Fibroblast of skin of abdomen (primary cell): ENCODE data around the gene ASCL3. TPM values are rescaled to one million over a fixed set of nuclear protein-coding genes. Genes with fewer than 3 reads are reported as not detected.
"Not testable (repeated sequence)": the region's sequence is repeated elsewhere in the genome, so short reads cannot be mapped to it uniquely, and the experiment has no call there.

Experiments
- DNase-seq: peaks from one replicate; pipeline ENCODE4 v3.0.0-alpha.2; 2013
- polyA plus RNA-seq, 2 experiments: library from polyadenylated mRNA; unstranded; fragments of 120-200 nt; gene quantifications; one replicate each; pipeline ENCODE4 v1.2.1, GENCODE V29; 2013; ENCODE audit not compliant: insufficient read length in 2 of 2

The ASCL3 gene, protein sequence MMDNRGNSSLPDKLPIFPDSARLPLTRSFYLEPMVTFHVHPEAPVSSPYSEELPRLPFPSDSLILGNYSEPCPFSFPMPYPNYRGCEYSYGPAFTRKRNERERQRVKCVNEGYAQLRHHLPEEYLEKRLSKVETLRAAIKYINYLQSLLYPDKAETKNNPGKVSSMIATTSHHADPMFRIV
- not detected for polyA plus RNA-seq (2013, experiment 1 of 2; ENCODE audit: insufficient read length)
- polyA plus RNA-seq (2013, experiment 2 of 2; ENCODE audit: insufficient read length): not detected

DNA sequence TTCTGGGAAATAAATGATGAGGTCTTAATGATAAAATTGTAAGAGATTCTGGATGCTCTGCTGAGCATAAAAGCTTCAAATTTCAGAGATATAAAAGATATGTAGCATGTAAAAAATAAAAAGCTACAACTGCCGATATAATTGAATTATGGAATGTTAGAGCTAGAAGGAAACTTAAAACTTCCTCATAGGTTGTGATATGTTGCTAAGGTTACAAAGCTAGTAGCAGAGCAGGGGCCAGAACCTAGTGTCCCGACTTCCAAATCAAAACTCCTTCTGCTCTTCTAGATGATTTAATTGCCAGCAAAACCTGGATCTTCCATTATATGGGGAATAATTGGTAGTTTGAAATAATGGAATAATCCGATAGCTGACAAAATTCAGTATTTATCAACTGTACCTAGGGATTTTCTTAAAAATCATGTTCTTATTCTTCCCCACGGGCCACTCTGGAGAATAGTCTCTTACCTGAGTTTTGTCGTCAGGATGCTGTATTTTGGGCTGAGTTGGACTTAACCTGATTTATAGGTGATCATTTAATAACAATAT is at the start of gene ASCL3:
ASCL3 (minus strand) TSS at position 499 of the 549 bp plus-strand sequence. CDS start 4,855 bp downstream, outside the sequence.
- DNase-seq: no peak

DNA sequence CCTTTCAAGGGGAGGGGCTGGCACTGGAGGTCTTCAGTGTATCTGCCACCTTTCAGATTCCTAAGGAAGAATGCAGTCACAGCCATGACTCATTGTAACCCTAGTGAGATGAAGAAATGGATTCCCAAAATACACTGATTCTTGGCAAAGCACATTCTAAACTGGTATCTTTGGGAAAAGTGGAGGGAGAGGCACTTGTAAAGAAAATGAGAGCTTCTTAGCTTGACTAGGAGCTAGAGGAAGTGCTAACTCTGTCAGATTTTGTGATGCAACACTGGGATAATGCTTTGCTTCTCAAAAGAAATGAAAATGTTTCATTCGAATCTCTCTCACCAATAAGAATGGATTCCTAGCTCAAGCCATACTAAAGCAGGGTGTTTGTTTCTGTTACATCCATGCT is 46.6 kb upstream of the ASCL3 start:
- DNase-seq: peak; percentile 49

DNA sequence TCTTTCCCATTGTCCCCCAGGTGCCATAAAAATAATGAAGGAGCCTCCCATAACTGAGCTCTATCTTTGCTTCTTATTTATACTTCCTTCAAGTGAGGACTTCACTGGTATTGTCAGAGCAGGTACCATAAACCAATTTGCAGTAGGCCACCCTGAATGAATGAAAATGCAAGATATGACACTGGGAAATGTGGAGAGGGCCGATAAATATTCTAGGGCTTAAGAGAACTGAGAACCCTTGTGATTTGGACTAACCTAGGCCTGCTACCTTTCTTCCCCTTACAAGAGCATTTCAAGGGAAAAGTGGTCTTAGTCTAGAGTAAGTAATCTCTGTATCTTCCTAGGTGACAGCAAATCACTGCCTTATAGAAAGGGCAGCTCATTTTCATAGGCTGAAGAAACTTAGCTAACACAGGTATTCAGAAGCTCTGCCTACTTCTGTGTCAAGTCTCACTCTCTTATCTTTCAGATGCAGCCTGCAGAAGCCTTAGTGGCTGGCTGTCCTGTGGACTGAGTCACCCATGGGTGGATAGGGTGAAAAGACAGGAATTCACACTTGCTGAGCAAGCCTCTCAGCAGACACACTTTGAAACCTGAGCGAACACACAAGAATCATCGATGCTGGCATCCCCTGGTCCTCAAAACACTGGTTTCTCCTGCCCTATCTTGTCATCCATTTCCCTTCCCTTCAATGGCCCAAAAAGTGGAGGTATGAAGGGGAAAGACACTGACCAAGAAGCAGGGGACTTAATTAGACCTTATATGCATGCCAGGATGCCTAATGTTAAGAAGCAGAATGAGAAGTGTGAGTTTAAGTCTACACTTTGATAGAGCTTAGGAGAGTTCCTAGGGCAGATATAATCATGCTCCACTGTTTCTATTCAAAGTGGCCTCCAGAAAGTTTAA is 45.8 kb upstream of the ASCL3 start:
- DNase-seq: peak; percentile 49

DNA sequence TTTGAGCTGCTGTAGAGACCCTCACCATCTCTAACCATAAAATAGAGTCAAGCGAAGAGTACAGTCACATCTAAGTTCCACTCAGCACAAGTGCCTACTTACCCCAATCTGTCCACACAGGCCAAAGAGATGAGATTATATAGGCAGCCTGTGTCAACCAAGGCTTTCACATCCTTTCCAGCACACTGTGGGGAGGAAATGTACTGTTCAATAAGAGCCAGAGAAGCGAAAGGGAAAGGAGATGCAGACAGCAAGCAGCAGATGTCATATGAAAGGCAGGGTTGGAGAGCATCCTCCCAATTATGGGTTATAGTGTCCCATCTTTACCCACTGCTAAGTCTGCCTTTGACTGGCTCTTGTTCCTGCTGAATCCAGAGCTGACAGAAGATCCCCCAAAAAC is 44.6 kb upstream of the ASCL3 start:
- DNase-seq: no peak

DNA sequence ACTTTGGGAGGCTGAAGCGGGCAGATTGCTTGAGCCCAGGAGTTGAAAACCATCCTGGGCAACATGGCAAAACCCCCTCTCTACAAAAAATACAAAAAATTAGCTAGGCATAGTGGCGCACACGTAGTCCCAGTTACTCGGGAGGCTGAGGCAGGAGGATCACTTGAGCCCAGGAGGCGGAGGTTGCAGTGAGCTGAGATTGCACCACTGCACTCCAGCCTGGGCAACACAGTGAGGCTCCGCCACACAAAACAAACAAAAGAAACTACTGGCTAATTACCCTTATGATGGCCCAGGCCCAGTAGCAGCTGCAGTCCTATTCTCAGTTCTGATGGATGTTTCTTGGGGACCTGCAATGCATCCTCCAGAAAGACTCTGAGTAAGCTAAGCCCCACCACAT is 44.0 kb upstream of the ASCL3 start:
- not testable (repeated sequence) for DNase-seq

DNA sequence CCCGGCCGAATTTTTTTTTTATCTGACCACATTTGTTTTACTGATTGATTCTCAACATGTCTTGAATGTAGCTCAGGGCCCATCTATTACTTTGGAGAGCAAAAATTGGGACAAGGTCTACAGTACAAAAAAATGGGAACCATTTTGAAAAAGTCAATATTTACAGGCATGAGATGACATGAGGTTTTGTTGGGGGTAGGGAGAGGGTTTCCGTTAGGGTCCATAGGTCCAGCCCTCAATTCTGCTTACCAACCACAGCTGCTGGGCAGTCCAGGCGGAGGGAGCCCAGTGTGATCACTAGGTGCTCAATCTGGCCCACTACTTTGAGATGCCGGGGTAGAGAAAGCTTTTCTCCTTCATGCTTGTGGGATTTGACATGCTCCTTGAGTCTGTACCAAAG is 42.6 kb upstream of the ASCL3 start:
- no peak for DNase-seq

DNA sequence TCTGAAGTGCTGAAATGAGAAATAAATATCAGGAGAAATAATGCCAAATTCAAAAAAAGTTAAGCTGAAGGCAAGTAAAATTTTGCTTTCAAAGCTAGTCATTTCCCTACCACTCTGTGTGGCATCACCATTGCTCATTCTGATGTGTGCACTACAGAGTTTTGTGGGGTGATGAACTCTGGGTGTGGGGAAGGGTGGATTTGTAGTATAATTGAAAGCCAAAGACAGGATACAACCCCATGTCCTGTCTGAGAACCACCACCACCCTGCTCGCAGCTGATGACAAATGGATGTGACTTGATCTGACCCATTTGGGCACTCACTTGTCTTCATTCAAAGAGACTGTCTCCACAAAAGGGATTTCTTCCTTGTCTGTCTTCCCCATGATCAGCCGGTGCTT is 40.7 kb upstream of the ASCL3 start:
- DNase-seq: no peak

DNA sequence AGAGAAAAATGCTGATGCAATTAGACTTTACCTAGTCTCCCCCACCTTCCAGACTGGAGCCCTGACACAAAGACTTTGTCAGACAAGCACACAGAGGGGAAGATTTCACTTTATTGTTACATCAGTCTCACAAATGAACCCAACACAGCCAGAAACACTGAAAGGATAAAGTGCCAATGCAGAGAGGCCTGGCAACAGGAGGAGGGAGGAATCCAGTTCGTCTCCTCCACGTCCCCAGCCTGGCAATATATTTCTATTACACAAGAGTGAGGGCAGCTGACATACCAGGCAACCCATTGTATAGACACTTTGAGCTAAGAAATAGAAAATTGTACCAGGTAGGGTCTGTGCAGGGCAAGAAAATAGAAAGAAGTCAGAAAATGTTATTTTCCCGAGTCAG is 37.7 kb upstream of the ASCL3 start:
- DNase-seq: no peak

DNA sequence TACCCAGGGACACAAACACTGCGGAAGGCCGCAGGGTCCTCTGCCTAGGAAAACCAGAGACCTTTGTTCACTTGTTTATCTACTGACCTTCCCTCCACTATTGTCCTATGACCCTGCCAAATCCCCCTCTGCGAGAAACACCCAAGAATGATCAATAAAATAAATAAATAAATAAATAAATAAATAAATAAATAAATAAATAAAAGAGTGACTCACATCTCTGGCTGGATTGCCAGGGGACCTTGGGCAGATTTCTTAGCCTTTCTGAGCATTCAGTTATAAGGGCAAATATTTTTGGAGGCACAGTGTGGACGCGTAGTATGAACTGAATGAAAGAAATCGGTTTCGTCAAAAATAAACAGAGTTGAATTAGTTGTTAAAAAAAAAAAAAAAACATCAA is 36.5 kb upstream of the ASCL3 start:
- DNase-seq: not testable (repeated sequence)

DNA sequence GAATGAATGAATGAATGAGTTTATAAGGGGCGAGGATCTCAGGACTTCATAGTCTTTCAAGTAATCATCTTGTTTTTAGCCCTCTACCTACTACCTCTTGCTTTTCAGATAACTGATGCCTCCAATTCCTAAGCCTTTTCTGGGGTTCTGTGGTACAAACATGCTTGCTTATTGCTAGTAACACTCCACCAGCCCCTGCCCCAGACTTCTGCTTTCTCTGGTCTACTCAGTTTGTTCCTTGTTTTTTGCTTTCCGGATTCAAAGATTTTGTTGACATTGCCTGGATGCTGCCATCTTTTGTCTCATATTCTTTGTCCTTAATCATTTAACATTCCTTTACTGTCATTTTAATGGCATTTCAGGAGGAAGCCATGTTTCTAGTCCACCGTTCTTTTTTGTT is 30.3 kb upstream of the ASCL3 start:
- DNase-seq: no peak

DNA sequence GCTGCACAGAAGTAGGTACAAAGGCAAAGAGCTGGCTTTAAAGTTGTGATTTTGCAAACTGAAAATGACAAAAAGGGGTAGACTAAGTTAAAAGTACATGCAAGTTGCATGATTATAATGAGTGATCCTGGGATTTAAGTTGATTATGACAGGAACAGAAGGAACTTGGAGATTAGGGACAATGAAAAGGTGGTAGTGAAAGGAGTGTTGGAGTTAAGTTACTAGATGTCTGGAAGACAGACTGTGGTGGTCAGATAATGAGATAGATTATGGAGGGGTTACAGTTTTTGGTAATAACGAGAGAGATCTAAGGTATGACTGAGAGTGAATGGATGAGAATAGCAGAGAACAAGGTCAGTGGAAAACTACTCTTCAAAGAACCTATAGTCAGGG is 29.1 kb upstream of the ASCL3 start:
- DNase-seq: no peak

DNA sequence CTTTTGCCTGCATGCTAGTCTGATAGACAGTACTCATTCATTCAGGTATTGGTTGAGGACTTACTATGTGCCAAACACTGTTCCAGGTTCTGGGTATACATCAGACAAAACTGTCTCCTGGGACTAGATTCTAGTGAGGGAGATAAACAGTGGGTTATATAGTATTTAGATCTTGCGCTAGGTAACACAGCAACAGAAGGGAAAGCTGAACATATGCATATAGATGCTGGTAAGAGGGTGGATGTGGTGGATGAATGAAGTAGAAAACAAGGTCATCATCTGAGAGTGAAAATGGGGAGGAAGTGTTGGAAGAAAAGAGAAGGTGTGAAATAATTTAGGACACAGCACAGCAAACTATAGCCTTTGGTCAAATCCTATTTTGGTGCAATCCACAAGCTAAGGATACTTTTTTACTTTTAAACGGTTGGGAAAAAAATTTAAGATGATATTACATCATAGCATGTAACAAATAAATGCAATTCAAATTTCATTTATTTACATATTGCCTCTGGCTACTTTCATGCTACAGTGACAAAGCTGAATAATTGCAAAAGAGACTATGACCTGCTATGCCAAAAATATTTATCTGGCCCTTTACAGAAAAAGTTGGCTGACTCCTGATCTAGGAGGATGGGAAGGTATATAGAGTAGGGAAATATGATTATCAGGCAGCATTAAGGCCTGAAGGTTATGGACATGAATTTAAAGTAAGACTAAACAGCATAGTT is 28.5 kb upstream of the ASCL3 start:
- DNase-seq: no peak

DNA sequence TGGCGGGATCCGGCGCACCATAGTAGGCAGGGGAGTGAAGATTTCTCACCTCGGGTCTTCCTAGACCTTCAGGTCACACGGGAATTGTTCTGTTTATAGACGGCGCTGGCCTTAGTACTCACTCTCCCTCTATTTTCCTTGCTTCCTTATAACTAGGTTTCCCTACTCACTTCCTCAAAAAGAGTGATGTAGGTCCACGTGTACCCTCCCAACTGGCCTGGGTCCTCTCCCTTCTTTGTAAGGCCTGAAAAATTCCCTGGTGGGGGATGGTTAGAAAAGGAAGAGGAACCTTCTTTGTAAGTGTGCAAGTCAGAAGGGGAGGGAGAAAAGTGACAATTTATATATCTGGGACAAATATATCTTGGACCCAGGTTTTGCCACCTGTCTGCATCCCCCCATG is 24.4 kb upstream of the ASCL3 start:
- no peak for DNase-seq

DNA sequence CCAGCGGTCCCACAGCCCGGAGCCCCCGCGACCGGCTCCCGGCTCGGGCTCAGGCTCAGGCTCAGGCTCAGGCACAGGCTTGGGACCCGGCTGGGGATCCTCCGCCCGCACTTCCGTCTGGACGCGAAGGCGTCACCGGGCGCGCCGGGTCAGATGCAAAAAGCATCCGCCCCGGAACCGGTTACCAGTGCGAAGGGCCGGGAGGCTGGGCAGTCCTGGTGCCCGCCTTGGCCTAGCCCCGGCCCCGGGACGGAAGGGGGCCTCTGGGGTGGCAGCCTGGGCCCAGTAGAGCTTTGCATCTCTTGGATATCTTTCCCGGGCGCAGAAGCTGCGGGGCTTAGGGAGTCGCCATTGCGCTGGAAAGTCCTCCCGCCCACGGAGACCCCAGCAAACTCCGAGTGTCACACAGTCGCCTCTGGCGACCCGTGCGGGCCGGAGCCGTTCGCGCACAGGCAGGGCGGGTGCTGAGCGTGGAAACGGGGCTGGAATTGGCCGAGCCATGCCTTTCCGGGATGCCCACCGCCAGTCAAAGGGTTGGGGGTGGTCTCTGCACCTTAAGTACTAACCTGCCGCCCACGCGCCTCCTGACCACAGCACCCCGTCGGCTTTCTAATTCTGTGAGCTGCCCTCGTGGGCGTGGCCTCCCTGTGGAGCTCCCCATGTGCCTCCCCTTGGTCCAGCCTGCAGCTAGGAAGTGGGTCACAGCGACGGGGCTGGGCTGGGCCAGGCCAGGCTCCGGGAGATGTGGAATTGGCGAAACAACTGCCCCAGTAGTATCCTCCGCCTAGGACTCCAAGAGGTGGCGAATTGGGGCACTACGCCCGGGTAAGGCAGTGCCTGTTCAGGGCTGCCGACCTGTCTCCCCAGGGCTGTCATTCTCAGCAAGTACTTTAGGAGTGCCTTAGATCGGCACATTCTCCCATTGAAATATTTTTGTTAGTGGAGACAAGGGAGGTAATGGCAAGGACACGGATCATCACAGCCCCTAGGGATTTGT is 21.8 kb upstream of the ASCL3 start, which contains the start of gene TMEM9B:
TMEM9B (minus strand) TSS at position 119 of the 997 bp plus-strand sequence. CDS start 129 bp downstream, outside the sequence.
- peak; percentile 79 for DNase-seq

DNA sequence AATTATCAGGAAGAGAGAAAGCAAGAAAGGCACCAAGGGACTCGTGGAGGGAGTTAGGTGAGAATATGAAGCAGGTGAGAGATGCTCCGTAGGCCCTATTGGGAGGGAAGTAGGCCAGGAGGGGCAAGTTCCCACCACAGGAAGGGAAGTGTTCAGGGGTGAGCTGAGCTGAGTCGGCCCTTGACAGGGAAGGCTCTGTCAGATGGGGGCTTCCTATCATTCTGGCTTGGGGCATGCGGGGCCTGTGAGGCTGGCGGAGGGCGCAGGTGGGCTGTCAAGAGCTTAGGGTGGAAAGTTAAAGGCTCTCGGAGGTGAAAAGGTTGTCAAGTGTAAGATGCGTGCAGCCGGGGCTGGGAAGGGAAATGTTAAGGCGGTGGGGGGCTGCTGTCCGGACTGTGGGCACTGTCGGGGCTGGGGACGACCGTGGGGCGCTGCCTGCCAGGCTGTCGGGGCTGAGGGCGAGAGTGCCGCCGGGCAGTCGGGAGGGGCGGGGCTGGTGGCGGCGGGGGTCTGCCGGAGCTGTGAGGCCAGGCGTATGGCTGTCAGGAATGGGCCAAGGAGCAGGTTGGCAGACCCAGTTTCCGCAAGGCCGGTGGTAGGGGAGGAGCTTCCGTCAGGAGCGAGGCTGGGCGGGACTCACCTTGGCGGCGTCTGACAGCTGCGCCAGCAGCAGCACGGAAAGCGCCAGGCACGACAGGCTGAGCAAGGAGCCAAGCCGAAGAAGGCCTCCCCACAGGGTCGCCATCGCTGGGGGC is 20.9 kb upstream of the ASCL3 start:
- no peak for DNase-seq

DNA sequence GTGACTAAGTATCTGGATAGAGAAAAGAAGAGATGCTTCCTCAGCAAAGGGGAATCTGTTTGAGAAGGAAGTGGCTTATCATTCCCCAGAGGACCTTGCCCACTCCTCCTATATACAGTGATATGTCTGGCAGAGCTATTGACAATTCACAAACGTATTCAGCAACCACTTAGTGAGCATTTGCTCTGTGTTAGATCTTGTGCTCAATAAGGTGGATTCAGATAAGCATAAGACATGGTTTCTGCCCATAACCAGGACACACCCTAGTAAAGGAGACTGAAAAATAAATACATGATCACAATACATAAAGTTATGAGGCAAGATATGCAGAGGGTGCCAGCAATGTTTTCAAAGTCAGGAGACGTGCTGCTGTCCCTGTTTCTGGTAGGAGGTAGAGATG is 20.0 kb upstream of the ASCL3 start:
- DNase-seq: no peak

DNA sequence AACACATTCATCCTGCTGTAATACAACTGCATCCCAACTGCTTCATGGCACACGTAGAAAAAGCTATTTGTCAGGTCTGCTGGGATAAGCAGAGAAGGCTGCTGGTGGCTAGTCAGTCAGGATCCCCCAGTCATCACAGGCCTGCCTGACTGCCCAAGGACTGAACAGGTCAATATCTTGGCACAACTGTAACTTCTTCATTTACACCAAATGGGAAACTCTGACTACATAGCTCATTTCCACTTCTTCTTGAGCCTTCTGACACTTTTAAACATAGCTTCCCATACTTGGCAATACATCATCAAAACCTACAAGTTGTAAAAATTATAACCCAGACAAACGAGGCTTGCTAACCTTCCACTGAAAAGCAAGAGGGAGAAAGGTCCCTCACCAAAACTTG is 18.6 kb upstream of the ASCL3 start:
- no peak for DNase-seq

DNA sequence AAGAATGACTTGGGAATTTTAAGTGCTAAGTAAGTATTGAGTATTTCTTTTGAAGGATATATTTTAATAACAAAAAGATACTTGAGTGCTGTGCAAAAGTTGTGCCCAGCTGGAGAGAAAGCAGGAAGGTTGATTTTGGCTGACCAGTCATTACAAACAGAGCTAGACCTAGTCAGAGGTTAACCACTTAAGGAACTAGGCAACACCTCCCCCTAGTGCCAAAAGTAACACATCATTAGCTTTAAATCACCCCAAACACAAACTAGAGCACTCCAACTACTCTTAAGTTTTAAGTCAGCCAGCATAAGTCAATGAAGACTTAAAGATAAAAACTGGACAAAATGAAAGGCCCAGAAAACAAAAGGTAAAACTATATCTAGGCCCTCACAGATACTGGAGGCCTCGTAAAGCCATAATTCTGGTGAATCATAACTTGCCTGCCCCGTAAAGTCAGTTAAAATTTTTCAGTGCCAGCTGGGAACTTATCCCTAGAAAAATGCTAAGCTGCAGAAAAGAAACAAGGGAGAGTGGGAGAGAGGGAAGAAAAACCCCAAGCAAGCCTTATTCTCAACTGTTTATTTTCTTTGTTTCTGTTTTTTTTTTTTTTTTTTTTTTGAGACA is 16.8 kb upstream of the ASCL3 start:
- peak; percentile 73 for DNase-seq

DNA sequence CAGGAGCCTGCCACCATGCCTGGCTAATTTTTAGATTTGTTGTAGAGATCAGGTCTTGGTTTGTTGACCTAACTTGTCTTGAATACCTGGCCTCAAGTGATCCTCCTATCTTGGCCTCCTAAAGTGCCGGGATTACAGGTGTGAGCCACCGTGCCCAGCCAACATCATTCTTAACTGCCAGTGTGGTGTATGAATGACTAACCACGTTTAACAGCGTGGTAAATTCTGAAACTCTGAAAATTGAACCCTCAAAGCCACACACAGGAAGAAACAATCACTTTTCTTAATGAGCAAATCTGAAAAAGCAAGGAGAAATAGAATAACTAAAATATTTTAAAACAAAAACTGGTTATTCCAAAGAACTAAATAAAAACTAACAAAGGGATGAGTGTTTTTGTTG is 14.0 kb upstream of the ASCL3 start:
- no peak for DNase-seq

DNA sequence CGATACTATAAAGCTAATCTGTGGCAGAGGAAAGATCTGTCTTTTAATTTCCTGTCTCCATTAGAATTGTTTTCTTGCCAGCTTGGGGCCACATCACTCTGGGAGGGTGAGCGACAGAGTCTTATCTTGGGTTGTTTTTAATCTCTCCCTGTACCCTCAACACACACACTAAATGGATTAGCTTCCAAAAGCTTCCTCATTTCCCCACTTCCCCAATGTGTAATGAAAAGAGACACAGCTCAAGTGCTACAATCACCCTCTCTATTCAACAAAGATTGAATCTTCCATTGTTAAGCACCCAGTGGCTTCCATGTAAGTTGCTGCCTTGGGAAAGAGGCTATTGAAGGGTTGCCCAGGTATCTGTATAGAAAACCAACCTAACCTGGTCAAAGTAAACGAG is 6.1 kb upstream of the ASCL3 start:
- no peak for DNase-seq
